GM23338 (cell line): ENCODE data around the gene PPP1R12A. TPM values are rescaled to one million over a fixed set of nuclear protein-coding genes. Genes with fewer than 3 reads are reported as not detected.

Source experiments
- ATAC-seq: fragments of 200-7000 bp; cut with Tn5 transposase; 3 replicates; pipeline ENCODE4 v1.9.1; 2020
- DNase-seq: peaks from one replicate; pipeline ENCODE4 v3.0.0-alpha.2; 2015; ENCODE audit warnings: low spot score
- H2AFZ ChIP-seq: fragments of 200-600 bp; sonication (generic); 2 replicates; pipeline ENCODE4 v1.8.0; 2016; ENCODE audit warnings: antibody characterized with exemption, mild to moderate bottlenecking, moderate library complexity
- H3F3A ChIP-seq: fragments of 200-600 bp; sonication (generic); replicated peaks from 2 replicates; pipeline ENCODE4 v1.8.0; 2017; ENCODE audit warnings: antibody characterized with exemption, mixed run types, low read depth
- H3K27ac ChIP-seq: fragments of 200-600 bp; sonication (generic); 2 replicates; pipeline ENCODE4 v1.6.1; 2016; ENCODE audit warnings: low read depth
- H3K27me3 ChIP-seq: fragments of 200-600 bp; sonication (generic); 2 replicates; pipeline ENCODE4 v1.8.0; 2016; ENCODE audit warnings: mild to moderate bottlenecking, mixed run types, moderate library complexity; ENCODE audit not compliant: insufficient read depth
- H3K36me3 ChIP-seq: fragments of 200-600 bp; sonication (generic); 2 replicates; pipeline ENCODE4 v1.8.0; 2016; ENCODE audit warnings: mild to moderate bottlenecking; ENCODE audit not compliant: insufficient read depth
- H3K4me1 ChIP-seq: fragments of 200-600 bp; sonication (generic); 2 replicates; pipeline ENCODE4 v1.8.0; 2016; ENCODE audit warnings: mild to moderate bottlenecking, moderate library complexity; ENCODE audit not compliant: insufficient read depth
- H3K4me2 ChIP-seq: fragments of 200-600 bp; sonication (generic); 2 replicates; pipeline ENCODE4 v1.7.1; 2017; ENCODE audit warnings: mixed run types
- H3K4me3 ChIP-seq: fragments of 200-600 bp; sonication (generic); 2 replicates; pipeline ENCODE4 v1.6.1; 2016; ENCODE audit warnings: mixed run types
- H3K79me2 ChIP-seq: fragments of 200-600 bp; sonication (generic); replicated peaks from 2 replicates; pipeline ENCODE4 v1.8.0; 2017; ENCODE audit warnings: mild to moderate bottlenecking; ENCODE audit not compliant: insufficient read depth
- H3K9me2 ChIP-seq: fragments of 200-600 bp; sonication (generic); 2 replicates; pipeline ENCODE4 v1.8.0; 2017; ENCODE audit not compliant: insufficient read depth
- H4K20me1 ChIP-seq: fragments of 200-600 bp; sonication (generic); replicated peaks from 2 replicates; pipeline ENCODE4 v1.8.0; 2017; ENCODE audit warnings: mild to moderate bottlenecking; ENCODE audit not compliant: insufficient read depth
- H3K27ac Mint-ChIP-seq: 2 replicates; pipeline ENCODE4 v1.8.0; 2020; ENCODE audit warnings: inconsistent platforms, mild to moderate bottlenecking, moderate library complexity, mixed read lengths
- H3K27me3 Mint-ChIP-seq: 3 replicates; pipeline ENCODE4 v1.8.0; 2022; ENCODE audit warnings: low read depth, mild to moderate bottlenecking, moderate library complexity, mixed read lengths, inconsistent platforms; ENCODE audit not compliant: insufficient read depth, poor library complexity
- H3K36me3 Mint-ChIP-seq: 3 replicates; pipeline ENCODE4 v1.8.0; 2021; ENCODE audit warnings: low read depth, mild to moderate bottlenecking, inconsistent platforms, moderate library complexity, mixed read lengths
- H3K4me1 Mint-ChIP-seq: 3 replicates; pipeline ENCODE4 v1.8.0; 2020; ENCODE audit warnings: mild to moderate bottlenecking, inconsistent platforms, mixed read lengths
- H3K4me3 Mint-ChIP-seq: 3 replicates; pipeline ENCODE4 v1.8.0; 2021; ENCODE audit warnings: moderate library complexity, mild to moderate bottlenecking, inconsistent platforms, mixed read lengths
- H3K9me3 Mint-ChIP-seq: 3 replicates; pipeline ENCODE4 v1.8.0; 2020; ENCODE audit warnings: moderate library complexity, mild to moderate bottlenecking, inconsistent platforms, mixed read lengths
- CREB1 ChIP-seq: fragments of 250-450 bp; sonication (Bioruptor Pico); IDR thresholded peaks from 2 replicates; pipeline ENCODE4 v1.5.0; 2020; ENCODE audit warnings: low read depth, mild to moderate bottlenecking, moderate library complexity
- CTCF ChIP-seq, 2 experiments: fragments of 200-600 bp in 1 of 2; sonication (generic) in 1 of 2; conservative IDR thresholded peaks; 2 replicates each; pipeline versions ENCODE4 v1.5.1 to v1.6.1; 2016 to 2017; ENCODE audit warnings: antibody characterized with exemption in 2 of 2, low read depth in 2 of 2, mild to moderate bottlenecking in 2 of 2, moderate library complexity in 1 of 2
- ETS1 ChIP-seq: IDR thresholded peaks from 2 replicates; pipeline ENCODE4 v1.6.1; 2016; ENCODE audit warnings: antibody characterized with exemption
- EZH2 ChIP-seq: fragments of 200-600 bp; sonication (generic); IDR thresholded peaks from one replicate; pipeline ENCODE4 v1.8.0; 2017; ENCODE audit warnings: antibody characterized with exemption, mild to moderate bottlenecking, low read depth; ENCODE audit not compliant: unreplicated experiment
- EZH2phosphoT487 ChIP-seq: fragments of 200-600 bp; sonication (generic); IDR thresholded peaks from one replicate; pipeline ENCODE4 v1.8.1; 2018; ENCODE audit warnings: antibody characterized with exemption; ENCODE audit not compliant: unreplicated experiment
- JUNB ChIP-seq: IDR thresholded peaks from one replicate; pipeline ENCODE4 v1.6.1; 2016; ENCODE audit warnings: antibody characterized with exemption; ENCODE audit not compliant: unreplicated experiment
- NANOG ChIP-seq: IDR thresholded peaks from 2 replicates; pipeline ENCODE4 v1.6.1; 2016; ENCODE audit warnings: antibody characterized with exemption, borderline replicate concordance
- POLR2AphosphoS5 ChIP-seq: IDR thresholded peaks from 2 replicates; pipeline ENCODE4 v1.6.1; 2016; ENCODE audit warnings: antibody characterized with exemption, low read depth
- REST ChIP-seq: IDR thresholded peaks from one replicate; pipeline ENCODE4 v1.6.1; 2018; ENCODE audit warnings: antibody characterized with exemption; ENCODE audit not compliant: unreplicated experiment
- ZNF114 ChIP-seq: fragments of 250-450 bp; sonication (Bioruptor Pico); IDR thresholded peaks from 2 replicates; pipeline ENCODE4 v1.5.0; 2020; ENCODE audit warnings: mild to moderate bottlenecking, moderate library complexity
- ZNF331 ChIP-seq: fragments of 250-450 bp; sonication (Bioruptor Pico); IDR thresholded peaks from 2 replicates; pipeline ENCODE4 v1.5.0; 2020; ENCODE audit warnings: low read depth, mild to moderate bottlenecking, moderate library complexity
- polyA plus RNA-seq: library from polyadenylated mRNA; unstranded; fragments of >200 nt; fragmentation: Nextera tagmentation; extraction: Ambion mirVana; gene quantifications from 2 replicates; pipeline ENCODE4 v1.2.1, GENCODE V29; 2016
- total RNA-seq: library from RNA; depleted of rRNA; stranded (reverse); fragments of >200 nt; shearing (Covaris generic); gene quantifications from 2 replicates; pipeline ENCODE4 v1.2.3, GENCODE V29; 2014

The PPP1R12A gene
- total and polyA plus RNA-seq, 2 experiments from 2014 or later, result 91.6 to 146 TPM

GRCh38 chr12:79841878-79842265 is 93.0 kb downstream of the PPP1R12A start (continued):
- TF ChIP-seq REST (no peak), JUNB (no peak), CTCF (conservative IDR thresholded peaks at IDR 0.05; ENCODE audit: low read depth in 2 of 2) (no peak)

- peaks cover 18% of the 10 kb centered on the region; the same call in 1 of the 2 replicates for H3K36me3 ChIP-seq
- H3K4me2 ChIP-seq, result no peak overlapping the region
- no peak for ATAC-seq
- no peak for DNase-seq
- no peak overlapping the region for H2AFZ ChIP-seq
- H3F3A ChIP-seq, result no peaks in the 10 kb centered on the region
- H3K27ac Mint-ChIP-seq, result no peak overlapping the region
- no peaks in the 10 kb centered on the region for H3K27me3 Mint-ChIP-seq
- peaks cover 35% of the 10 kb centered on the region for H3K79me2 ChIP-seq
- peaks cover 68% of the 10 kb centered on the region for H3K36me3 Mint-ChIP-seq
- no peaks in the 10 kb centered on the region for H3K27me3 ChIP-seq
- no peaks in the 10 kb centered on the region for H4K20me1 ChIP-seq
- peaks cover 9% of the 10 kb centered on the region for H3K4me1 ChIP-seq
- peaks cover 14% of the 10 kb centered on the region for H3K4me1 Mint-ChIP-seq
- H3K4me3 Mint-ChIP-seq, result no peak overlapping the region
- no peak overlapping the region for H3K27ac ChIP-seq
- no peaks in the 10 kb centered on the region for H3K9me2 ChIP-seq
- peaks cover 30% of the 10 kb centered on the region for H3K9me3 Mint-ChIP-seq
- no peak overlapping the region for H3K4me3 ChIP-seq
- TF ChIP-seq CTCF (conservative IDR thresholded peaks at IDR 0.05; ENCODE audit: low read depth in 2 of 2) (no peak), POLR2AphosphoS5 (no peak), ZNF331 (CRISPR knock-in tag) (no peak), CREB1 (no peak), EZH2phosphoT487 (no peak), EZH2 (no peak), ZNF114 (CRISPR knock-in tag) (no peak), ETS1 (no peak), NANOG (no peak), REST (no peak)
Measured at GRCh38 chr12:79841248-79841877, 93.5 kb downstream of the PPP1R12A start.
